HepG2 (cell line): ENCODE data around the gene ISG20. TPM values are rescaled to one million over a fixed set of nuclear protein-coding genes. Genes with fewer than 3 reads are reported as not detected.

Source experiments
- BORCS8-MEF2B ChIP-seq: sonication (generic); formaldehyde crosslinking; IDR thresholded peaks from 2 replicates; pipeline ENCODE4 v1.8.0; 2022; ENCODE audit warnings: mild to moderate bottlenecking, missing genetic modification reagents
- HCFC1 ChIP-seq: fragments of 150-350 bp; IDR thresholded peaks from 2 replicates; pipeline ENCODE4 v1.6.1; 2014; ENCODE audit warnings: low read depth, low read length
- HES4 ChIP-seq: sonication (generic); formaldehyde crosslinking; IDR thresholded peaks from 2 replicates; pipeline ENCODE4 v1.9.0; 2021; ENCODE audit warnings: mild to moderate bottlenecking, missing genetic modification reagents, borderline replicate concordance
- KDM6A ChIP-seq: IDR thresholded peaks from 2 replicates; pipeline ENCODE4 v1.6.1; 2016; ENCODE audit warnings: low read depth
- KLF12 ChIP-seq: sonication (generic); formaldehyde crosslinking; IDR thresholded peaks from 2 replicates; pipeline ENCODE4 v1.4.0; 2020; ENCODE audit warnings: missing genetic modification reagents, borderline replicate concordance
- POLR2A ChIP-seq, 2 experiments: IDR thresholded peaks; 2 replicates each; pipeline ENCODE4 v1.6.1; 2011; ENCODE audit warnings: low read depth in 2 of 2, low read length in 2 of 2, mild to moderate bottlenecking in 1 of 2, moderate library complexity in 1 of 2; ENCODE audit not compliant: insufficient read depth in 1 of 2
- RARG ChIP-seq: sonication (generic); formaldehyde crosslinking; IDR thresholded peaks from 2 replicates; pipeline ENCODE4 v1.4.0; 2020; ENCODE audit warnings: low read depth, mild to moderate bottlenecking, missing genetic modification reagents
- STAT5B ChIP-seq: sonication (generic); formaldehyde crosslinking; IDR thresholded peaks from 2 replicates; pipeline ENCODE4 v1.4.0; 2020; ENCODE audit warnings: missing genetic modification reagents
- ZBTB1 ChIP-seq: sonication (generic); formaldehyde crosslinking; IDR thresholded peaks from 2 replicates; pipeline ENCODE4 v1.4.0; 2020; ENCODE audit warnings: missing genetic modification reagents, borderline replicate concordance
- ZFYVE20 ChIP-seq: sonication (generic); formaldehyde crosslinking; IDR thresholded peaks from 2 replicates; pipeline ENCODE4 v1.8.0; 2023; ENCODE audit warnings: low read depth, mild to moderate bottlenecking, moderate library complexity, missing genetic modification reagents, borderline replicate concordance
- ZMYM4 ChIP-seq: sonication (generic); formaldehyde crosslinking; IDR thresholded peaks from 2 replicates; pipeline ENCODE4 v1.8.1; 2023; ENCODE audit warnings: mild to moderate bottlenecking, missing genetic modification reagents
- ZNF17 ChIP-seq: sonication (generic); formaldehyde crosslinking; IDR thresholded peaks from 2 replicates; pipeline ENCODE4 v1.5.0; 2020; ENCODE audit warnings: mild to moderate bottlenecking, missing genetic modification reagents
- ZNF232 ChIP-seq: sonication (generic); formaldehyde crosslinking; IDR thresholded peaks from 2 replicates; pipeline ENCODE4 v1.4.0; 2020; ENCODE audit warnings: missing genetic modification reagents, borderline replicate concordance
- ZNF446 ChIP-seq: sonication (generic); formaldehyde crosslinking; IDR thresholded peaks from 2 replicates; pipeline ENCODE4 v1.5.0; 2020; ENCODE audit warnings: mild to moderate bottlenecking, missing genetic modification reagents
- ZNF749 ChIP-seq: sonication (generic); formaldehyde crosslinking; IDR thresholded peaks from 2 replicates; pipeline ENCODE4 v1.8.0; 2022; ENCODE audit warnings: mild to moderate bottlenecking, missing genetic modification reagents, moderate library complexity, borderline replicate concordance
- ZNF776 ChIP-seq: sonication (generic); formaldehyde crosslinking; IDR thresholded peaks from 2 replicates; pipeline ENCODE4 v1.4.0; 2020; ENCODE audit warnings: mild to moderate bottlenecking, missing genetic modification reagents
- ZNF879 ChIP-seq: sonication (generic); formaldehyde crosslinking; IDR thresholded peaks from 2 replicates; pipeline ENCODE4 v1.8.1; 2023; ENCODE audit warnings: missing genetic modification reagents
- polyA plus RNA-seq, 8 experiments: library from polyadenylated mRNA; depleted of rRNA in 3 of 8; stranded (reverse) in 7 of 8; unstranded in 1 of 8; fragments of >200 nt; fragmentation: Illumina TruSeq in 4 of 8; extraction: Trizol in 4 of 8; gene quantifications; 2 replicates each; pipeline versions ENCODE4 v1.2.1 to v1.2.3, GENCODE V29; 2011 to 2016; ENCODE audit warnings: low read depth in 4 of 8, missing spikeins in 1 of 8, mixed read lengths in 1 of 8; ENCODE audit not compliant: insufficient read depth in 1 of 8
- total RNA-seq, 5 experiments: library from RNA; depleted of rRNA; stranded (reverse); fragments of >200 nt; fragmentation: Illumina TruSeq; extraction: Trizol; gene quantifications; 2 replicates each; pipeline ENCODE4 v1.2.3, GENCODE V29; 2016; ENCODE audit warnings: low read depth in 1 of 5
- TF ChIP-seq, protein P1 (sequence below): sonication (generic); formaldehyde crosslinking; IDR thresholded peaks from 2 replicates; pipeline ENCODE4 v1.9.0; 2021; ENCODE audit warnings: missing genetic modification reagents, mild to moderate bottlenecking, borderline replicate concordance
- TF ChIP-seq, protein P2 (sequence below), 2 experiments: fragments of 450-650 bp in 1 of 2; sonication (generic) in 1 of 2; formaldehyde crosslinking; IDR thresholded peaks; 2 replicates each; pipeline versions ENCODE4 v1.5.0 to v1.8.0; 2020 to 2022; ENCODE audit warnings: mild to moderate bottlenecking in 1 of 2, missing genetic modification reagents in 1 of 2
- TF ChIP-seq, protein P3 (sequence below): sonication (generic); formaldehyde crosslinking; IDR thresholded peaks from 2 replicates; pipeline ENCODE4 v1.4.0; 2020; ENCODE audit warnings: low read depth, missing genetic modification reagents
- TF ChIP-seq, protein P4 (sequence below): sonication (generic); formaldehyde crosslinking; IDR thresholded peaks from 2 replicates; pipeline ENCODE4 v1.5.1; 2020; ENCODE audit warnings: mild to moderate bottlenecking, missing genetic modification reagents, borderline replicate concordance
- TF ChIP-seq, protein P5 (sequence below): IDR thresholded peaks from 2 replicates; pipeline ENCODE4 v1.6.1; 2016; ENCODE audit warnings: missing compliant biosample characterization, missing genetic modification reagents, borderline replicate concordance

The ISG20 gene
- total and polyA plus RNA-seq, 2 of the 13 experiments (the other 11 are each of a cell fraction or from before 2014, with no cell fraction given) = 6.3 to 31.5 TPM

DNA sequence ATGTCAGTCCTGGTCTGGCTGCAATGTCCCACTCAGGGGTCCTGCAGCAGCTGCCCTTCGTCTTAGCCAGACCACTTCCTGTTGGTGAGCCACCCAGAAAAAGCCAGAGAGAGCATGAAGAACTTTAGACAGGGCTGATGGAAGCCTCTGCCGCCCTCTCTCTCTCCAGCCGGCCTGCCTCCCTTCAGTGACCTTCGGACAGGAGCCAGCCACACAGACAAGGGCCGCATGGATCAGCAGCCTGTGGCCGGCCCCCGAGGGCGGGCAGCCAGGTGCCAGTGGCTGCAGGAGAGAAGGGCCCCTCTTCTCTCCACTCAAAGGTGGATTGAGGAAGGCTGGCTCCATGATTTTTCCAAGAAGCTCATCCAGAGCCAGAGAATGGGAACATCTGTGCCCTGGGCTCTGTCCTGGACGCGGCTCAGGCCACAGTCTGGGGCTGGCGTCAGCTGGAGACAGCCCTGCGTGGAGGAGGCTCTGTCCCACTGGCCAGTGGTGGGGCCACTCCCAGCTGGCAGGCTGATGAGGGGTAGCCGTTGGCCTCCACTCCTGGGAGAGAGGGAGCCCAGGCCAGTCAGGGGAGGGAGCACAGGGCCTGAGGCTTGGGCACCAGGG, 42.9 kb downstream of the ISG20 start (continued):
- TF ChIP-seq, protein P1, sequence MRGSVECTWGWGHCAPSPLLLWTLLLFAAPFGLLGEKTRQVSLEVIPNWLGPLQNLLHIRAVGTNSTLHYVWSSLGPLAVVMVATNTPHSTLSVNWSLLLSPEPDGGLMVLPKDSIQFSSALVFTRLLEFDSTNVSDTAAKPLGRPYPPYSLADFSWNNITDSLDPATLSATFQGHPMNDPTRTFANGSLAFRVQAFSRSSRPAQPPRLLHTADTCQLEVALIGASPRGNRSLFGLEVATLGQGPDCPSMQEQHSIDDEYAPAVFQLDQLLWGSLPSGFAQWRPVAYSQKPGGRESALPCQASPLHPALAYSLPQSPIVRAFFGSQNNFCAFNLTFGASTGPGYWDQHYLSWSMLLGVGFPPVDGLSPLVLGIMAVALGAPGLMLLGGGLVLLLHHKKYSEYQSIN (CRISPR knock-in tag) = no peak
- TF ChIP-seq KLF12 (CRISPR knock-in tag) = peak; percentile 60; the same call in 1 of the 2 replicates
- no peak for TF ChIP-seq ZBTB1
- TF ChIP-seq BORCS8-MEF2B = peak; percentile 69; the same call in 1 of the 2 replicates
- TF ChIP-seq, protein P2, sequence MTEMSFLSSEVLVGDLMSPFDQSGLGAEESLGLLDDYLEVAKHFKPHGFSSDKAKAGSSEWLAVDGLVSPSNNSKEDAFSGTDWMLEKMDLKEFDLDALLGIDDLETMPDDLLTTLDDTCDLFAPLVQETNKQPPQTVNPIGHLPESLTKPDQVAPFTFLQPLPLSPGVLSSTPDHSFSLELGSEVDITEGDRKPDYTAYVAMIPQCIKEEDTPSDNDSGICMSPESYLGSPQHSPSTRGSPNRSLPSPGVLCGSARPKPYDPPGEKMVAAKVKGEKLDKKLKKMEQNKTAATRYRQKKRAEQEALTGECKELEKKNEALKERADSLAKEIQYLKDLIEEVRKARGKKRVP (CRISPR knock-in tag; IDR thresholded peaks at IDR 0.05) = no peak
- TF ChIP-seq, protein P3, sequence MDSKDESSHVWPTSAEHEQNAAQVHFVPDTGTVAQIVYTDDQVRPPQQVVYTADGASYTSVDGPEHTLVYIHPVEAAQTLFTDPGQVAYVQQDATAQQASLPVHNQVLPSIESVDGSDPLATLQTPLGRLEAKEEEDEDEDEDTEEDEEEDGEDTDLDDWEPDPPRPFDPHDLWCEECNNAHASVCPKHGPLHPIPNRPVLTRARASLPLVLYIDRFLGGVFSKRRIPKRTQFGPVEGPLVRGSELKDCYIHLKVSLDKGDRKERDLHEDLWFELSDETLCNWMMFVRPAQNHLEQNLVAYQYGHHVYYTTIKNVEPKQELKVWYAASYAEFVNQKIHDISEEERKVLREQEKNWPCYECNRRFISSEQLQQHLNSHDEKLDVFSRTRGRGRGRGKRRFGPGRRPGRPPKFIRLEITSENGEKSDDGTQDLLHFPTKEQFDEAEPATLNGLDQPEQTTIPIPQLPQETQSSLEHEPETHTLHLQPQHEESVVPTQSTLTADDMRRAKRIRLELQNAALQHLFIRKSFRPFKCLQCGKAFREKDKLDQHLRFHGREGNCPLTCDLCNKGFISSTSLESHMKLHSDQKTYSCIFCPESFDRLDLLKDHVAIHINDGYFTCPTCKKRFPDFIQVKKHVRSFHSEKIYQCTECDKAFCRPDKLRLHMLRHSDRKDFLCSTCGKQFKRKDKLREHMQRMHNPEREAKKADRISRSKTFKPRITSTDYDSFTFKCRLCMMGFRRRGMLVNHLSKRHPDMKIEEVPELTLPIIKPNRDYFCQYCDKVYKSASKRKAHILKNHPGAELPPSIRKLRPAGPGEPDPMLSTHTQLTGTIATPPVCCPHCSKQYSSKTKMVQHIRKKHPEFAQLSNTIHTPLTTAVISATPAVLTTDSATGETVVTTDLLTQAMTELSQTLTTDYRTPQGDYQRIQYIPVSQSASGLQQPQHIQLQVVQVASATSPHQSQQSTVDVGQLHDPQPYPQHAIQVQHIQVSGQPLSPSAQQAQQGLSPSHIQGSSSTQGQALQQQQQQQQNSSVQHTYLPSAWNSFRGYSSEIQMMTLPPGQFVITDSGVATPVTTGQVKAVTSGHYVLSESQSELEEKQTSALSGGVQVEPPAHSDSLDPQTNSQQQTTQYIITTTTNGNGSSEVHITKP = no peak
- TF ChIP-seq HCFC1 = no peak
- TF ChIP-seq KDM6A (CRISPR knock-in tag) = no peak
- no peak for TF ChIP-seq STAT5B (CRISPR knock-in tag)
- no peak for TF ChIP-seq RARG (CRISPR knock-in tag)
- TF ChIP-seq HES4 (CRISPR knock-in tag) = no peak
- no peak for TF ChIP-seq ZNF879 (CRISPR knock-in tag)
- TF ChIP-seq ZNF776 (CRISPR knock-in tag) = no peak
- TF ChIP-seq ZNF232 = peak; percentile 35; the same call in 1 of the 2 replicates
- TF ChIP-seq, protein P4, sequence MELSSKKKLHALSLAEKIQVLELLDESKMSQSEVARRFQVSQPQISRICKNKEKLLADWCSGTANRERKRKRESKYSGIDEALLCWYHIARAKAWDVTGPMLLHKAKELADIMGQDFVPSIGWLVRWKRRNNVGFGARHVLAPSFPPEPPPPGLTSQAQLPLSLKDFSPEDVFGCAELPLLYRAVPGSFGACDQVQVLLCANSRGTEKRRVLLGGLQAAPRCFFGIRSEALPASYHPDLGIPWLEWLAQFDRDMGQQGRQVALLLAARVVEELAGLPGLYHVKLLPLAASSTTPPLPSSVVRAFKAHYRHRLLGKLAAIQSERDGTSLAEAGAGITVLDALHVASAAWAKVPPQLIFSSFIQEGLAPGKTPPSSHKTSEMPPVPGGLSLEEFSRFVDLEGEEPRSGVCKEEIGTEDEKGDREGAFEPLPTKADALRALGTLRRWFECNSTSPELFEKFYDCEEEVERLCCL (CRISPR knock-in tag) = no peak
- no peak for TF ChIP-seq ZNF749 (CRISPR knock-in tag)
- peak in 1 of 2 experiments; percentile 51; a peak in 3 of 4 replicates for TF ChIP-seq POLR2A (IDR thresholded peaks at IDR 0.05; ENCODE audit: insufficient read depth in 1 of 2, low read depth in 2 of 2, low read length in 2 of 2)
- TF ChIP-seq ZNF446 (CRISPR knock-in tag) = no peak
- TF ChIP-seq, protein P5, sequence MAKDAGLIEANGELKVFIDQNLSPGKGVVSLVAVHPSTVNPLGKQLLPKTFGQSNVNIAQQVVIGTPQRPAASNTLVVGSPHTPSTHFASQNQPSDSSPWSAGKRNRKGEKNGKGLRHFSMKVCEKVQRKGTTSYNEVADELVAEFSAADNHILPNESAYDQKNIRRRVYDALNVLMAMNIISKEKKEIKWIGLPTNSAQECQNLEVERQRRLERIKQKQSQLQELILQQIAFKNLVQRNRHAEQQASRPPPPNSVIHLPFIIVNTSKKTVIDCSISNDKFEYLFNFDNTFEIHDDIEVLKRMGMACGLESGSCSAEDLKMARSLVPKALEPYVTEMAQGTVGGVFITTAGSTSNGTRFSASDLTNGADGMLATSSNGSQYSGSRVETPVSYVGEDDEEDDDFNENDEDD (CRISPR knock-in tag) = peak; percentile 58; the same call in 1 of the 2 replicates
- no peak for TF ChIP-seq ZFYVE20 (CRISPR knock-in tag)
- no peak for TF ChIP-seq ZNF17 (CRISPR knock-in tag)
- no peak for TF ChIP-seq ZMYM4
